Body of pancreas (tissue), 4 donors: ENCODE measurements around the gene NR4A3.

Experiments
- CTCF ChIP-seq, 7 experiments: fragments of 450-650 bp in 4 of 7; fragments of 200-600 bp in 3 of 7; sonication (generic) in 3 of 7; IDR thresholded peaks; one replicate each; pipeline ENCODE4 v1.5.1; 2016 to 2019; ENCODE audit warnings: antibody characterized with exemption in 7 of 7
- POLR2A ChIP-seq, 3 donors: fragments of 450-650 bp; IDR thresholded peaks; one replicate each; pipeline ENCODE4 v1.6.1; 2016; ENCODE audit warnings: antibody characterized with exemption in 3 of 3, mild to moderate bottlenecking in 2 of 3

- no peak for TF ChIP-seq CTCF (IDR thresholded peaks at IDR 0.05)
- no peak for TF ChIP-seq POLR2A (IDR thresholded peaks at IDR 0.05)
These were observed 10.5 kb upstream of the NR4A3 start for GRCh38 chr9:99811172-99811571.
